Activated B cell treated with CpG ODN at 0.5 μM for 24 hours (primary cell): Measurements from ENCODE around the gene MAD1L1. TPM values are rescaled to one million over a fixed set of nuclear protein-coding genes. Genes with fewer than 3 reads are reported as not detected.

Experiments
- ATAC-seq: fragments of 200-7000 bp; cut with Tn5 transposase; one replicate; pipeline ENCODE4 v1.10.0; 2021; ENCODE audit warnings: low read depth, mild to moderate bottlenecking, moderate library complexity
- CTCF ChIA-PET: fragments of 350-600 bp; sonication (Branson Sonifier 250); formaldehyde crosslinking; loops from one replicate; lab custom pipeline; 2021; ENCODE audit warnings: antibody characterized with exemption; lab: Charles Lee
- POLR2A ChIA-PET: fragments of 350-600 bp; sonication (Branson Sonifier 250); formaldehyde crosslinking; loops from one replicate; lab custom pipeline; 2021; ENCODE audit warnings: antibody characterized with exemption; lab: Charles Lee
- DNase-seq: peaks from one replicate; pipeline ENCODE4 v3.0.0; 2022
- H3K27ac Mint-ChIP-seq: one replicate; pipeline ENCODE4 v1.8.0; 2020; ENCODE audit warnings: mixed read lengths
- H3K27me3 Mint-ChIP-seq: one replicate; pipeline ENCODE4 v1.8.0; 2021; ENCODE audit warnings: mixed read lengths
- H3K36me3 Mint-ChIP-seq: one replicate; pipeline ENCODE4 v1.8.0; 2021; ENCODE audit warnings: low read depth, mixed read lengths
- H3K4me1 Mint-ChIP-seq: one replicate; pipeline ENCODE4 v1.8.0; 2021; ENCODE audit warnings: mixed read lengths
- H3K4me3 Mint-ChIP-seq: one replicate; pipeline ENCODE4 v1.8.0; 2020; ENCODE audit warnings: mild to moderate bottlenecking, mixed read lengths
- H3K9me3 Mint-ChIP-seq: one replicate; pipeline ENCODE4 v1.8.0; 2020; ENCODE audit warnings: mixed read lengths
- CTCF ChIP-seq: fragments of 200-600 bp; IDR thresholded peaks from one replicate; pipeline ENCODE4 v1.8.0; 2022; ENCODE audit warnings: antibody characterized with exemption, mild to moderate bottlenecking
- intact Hi-C: fragments of 100-400 bp; cut with micrococcal nuclease; formaldehyde crosslinking; loops from one replicate; pipeline ENCODE4 v1.15.1; 2024
- total RNA-seq: library from RNA; stranded (reverse); gene quantifications from 2 replicates; pipeline ENCODE4 v1.2.3, GENCODE V29; 2022

MAD1L1 gene
- total RNA-seq, 1 donor from 2014 or later: 54.6 TPM

- peak overlapping the region; percentile 7 for H3K4me3 Mint-ChIP-seq
Measured at GRCh38 chr7:2248984-2249694, 16.4 kb upstream of the MAD1L1 start.

GRCh38 chr7:2247141-2247995 lies 14.6 kb upstream of the MAD1L1 start:
- ChIA-PET CTCF (interaction anchor here (1.7 to 2.9 kb wide), 3 partner anchors 10 to 101 kb away, joined by 4 to 16 read pairs (median 8); no protein-coding TSS in a partner anchor), POLR2A (interaction anchor here (1.3 to 1.9 kb wide), 3 partner anchors 10 to 100 kb away, joined by 3 to 10 read pairs (median 5); no protein-coding TSS in a partner anchor)
- intact Hi-C loops: loop anchor here (1.0 kb wide), 1 partner anchor 101 kb away; no protein-coding TSS in a partner anchor
- Mint-ChIP-seq H3K4me3 (no peak overlapping the region), H3K27ac (no peak overlapping the region), H3K36me3 (peaks cover 22% of the 10 kb centered on the region), H3K9me3 (no peaks in the 10 kb centered on the region), H3K27me3 (no peaks in the 10 kb centered on the region), H3K4me1 (peaks cover 60% of the 10 kb centered on the region)
- TF ChIP-seq CTCF: peak; percentile 43
- peak; percentile 58 for DNase-seq
- peak; percentile 42 for ATAC-seq

More at GRCh38 chr7:2248984-2249694, 16.4 kb upstream of the MAD1L1 start:
- Mint-ChIP-seq H3K9me3 (no peaks in the 10 kb centered on the region), H3K27ac (peak overlapping the region; percentile 76), H3K4me1 (peaks cover 53% of the 10 kb centered on the region), H3K36me3 (peaks cover 28% of the 10 kb centered on the region), H3K27me3 (no peaks in the 10 kb centered on the region)
- ChIA-PET CTCF (interaction anchor here (1.5 to 2.9 kb wide), 5 partner anchors 8 to 99 kb away, joined by 3 to 16 read pairs (median 6); no protein-coding TSS in a partner anchor), POLR2A (interaction anchor here (0.6 to 1.9 kb wide), 13 partner anchors 11 to 105 kb away, joined by 3 to 14 read pairs (median 4); partner anchors contain the start of gene EIF3B)
- intact Hi-C loops: loop anchor here (1.0 kb wide), 1 partner anchor 10 kb away; no protein-coding TSS in a partner anchor
- no peak for DNase-seq
- TF ChIP-seq CTCF: no peak
- ATAC-seq: peak; percentile 25

GRCh38 chr7:2245883-2246675 lies 13.3 kb upstream of the MAD1L1 start:
- ChIA-PET POLR2A (interaction anchor here (0.6 to 1.9 kb wide), 6 partner anchors 9 to 520 kb away, joined by 3 to 10 read pairs (median 4); partner anchors contain the start of gene MAD1L1), CTCF (interaction anchor here (0.8 kb wide), 1 partner anchor 102 kb away, joined by 5 read pairs; no protein-coding TSS in a partner anchor)
- Mint-ChIP-seq H3K9me3 (no peaks in the 10 kb centered on the region), H3K36me3 (peaks cover 18% of the 10 kb centered on the region), H3K27me3 (no peaks in the 10 kb centered on the region), H3K27ac (peak overlapping the region; percentile 67), H3K4me1 (peaks cover 64% of the 10 kb centered on the region), H3K4me3 (no peak overlapping the region)
- no peak for ATAC-seq
- TF ChIP-seq CTCF: no peak
- intact Hi-C loops: no loop called here
- DNase-seq: no peak

- H3K36me3 Mint-ChIP-seq: peaks cover 12% of the 10 kb centered on the region
- peaks cover 70% of the 10 kb centered on the region for H3K4me1 Mint-ChIP-seq
- TF ChIP-seq CTCF: no peak
- DNase-seq (no peak), ATAC-seq (no peak)
- H3K27ac Mint-ChIP-seq: peak overlapping the region; percentile 41
- POLR2A ChIA-PET: interaction anchor here (0.6 to 1.0 kb wide), 3 partner anchors 9 to 103 kb away, joined by 3 to 7 read pairs (median 3); no protein-coding TSS in a partner anchor
- H3K4me3 Mint-ChIP-seq: peak overlapping the region; percentile 7
- H3K9me3 Mint-ChIP-seq: no peaks in the 10 kb centered on the region
- no peaks in the 10 kb centered on the region for H3K27me3 Mint-ChIP-seq
- intact Hi-C loops: no loop called here
- CTCF ChIA-PET: interaction anchor here (0.9 kb wide), 1 partner anchor 104 kb away, joined by 8 read pairs; no protein-coding TSS in a partner anchor
Measured at GRCh38 chr7:2244404-2244995, 11.8 kb upstream of the MAD1L1 start.
